ENCODE data around the gene ARMC7.
"Not testable (repeated sequence)": the region's sequence is repeated elsewhere in the genome, so short reads cannot be mapped to it uniquely, and the experiment has no call there.

The ARMC7 gene

DNA sequence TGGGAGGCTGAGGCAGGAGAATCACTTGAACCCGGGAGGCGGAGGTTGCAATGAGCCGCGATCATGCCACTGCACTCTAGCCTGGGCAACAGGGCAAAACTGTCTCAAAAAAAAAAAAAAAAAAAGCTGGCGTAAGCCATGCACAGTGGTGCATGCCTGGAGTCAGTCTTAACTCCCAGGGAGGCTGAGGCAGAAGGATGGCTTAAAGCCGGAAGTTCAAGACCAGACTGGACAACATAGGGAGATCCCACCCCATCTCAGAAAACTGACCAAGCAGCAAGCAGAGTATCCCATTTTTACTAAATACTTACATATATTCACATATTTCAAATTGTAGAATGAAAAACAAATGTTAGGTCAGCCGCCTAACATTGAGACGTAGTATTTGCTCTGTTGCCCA lies 17.2 kb downstream of the ARMC7 start:
- Mint-ChIP-seq H3K36me3 (ENCODE audit: low read depth) (peaks cover 10% of the 10 kb centered on the region), H3K4me1 (peaks cover 36% of the 10 kb centered on the region), H3K4me3 (no peak overlapping the region), H3K27ac (no peak overlapping the region), H3K27me3 (no peaks in the 10 kb centered on the region), H3K9me3 (no peaks in the 10 kb centered on the region)
- DNase-seq (no peak), ATAC-seq (no peak)

DNA sequence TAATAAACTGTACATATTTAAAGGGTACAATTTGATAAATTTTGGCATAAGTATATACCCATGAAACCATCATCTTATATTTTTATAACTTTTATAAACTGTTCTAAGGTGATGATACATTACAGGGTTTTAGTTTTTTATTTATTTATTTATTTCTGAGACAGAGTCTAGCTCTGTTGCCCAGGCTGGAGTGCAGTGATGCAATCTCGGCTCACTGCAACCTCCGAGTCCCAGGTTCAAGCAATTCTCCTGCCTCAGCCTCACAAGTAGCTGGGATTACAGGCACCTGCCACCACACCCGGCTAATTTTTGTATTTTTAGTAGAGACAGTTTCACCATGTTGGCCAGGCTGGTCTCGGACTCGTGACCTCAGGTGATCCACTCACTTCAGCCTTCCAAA lies 18.2 kb downstream of the ARMC7 start:
- not testable (repeated sequence) for H3K9me3 Mint-ChIP-seq, DNase-seq, H3K4me3 Mint-ChIP-seq, H3K27ac Mint-ChIP-seq, ATAC-seq, H3K27me3 Mint-ChIP-seq
- Mint-ChIP-seq H3K4me1 (peaks cover 41% of the 10 kb centered on the region), H3K36me3 (ENCODE audit: low read depth) (peaks cover 13% of the 10 kb centered on the region)

DNA sequence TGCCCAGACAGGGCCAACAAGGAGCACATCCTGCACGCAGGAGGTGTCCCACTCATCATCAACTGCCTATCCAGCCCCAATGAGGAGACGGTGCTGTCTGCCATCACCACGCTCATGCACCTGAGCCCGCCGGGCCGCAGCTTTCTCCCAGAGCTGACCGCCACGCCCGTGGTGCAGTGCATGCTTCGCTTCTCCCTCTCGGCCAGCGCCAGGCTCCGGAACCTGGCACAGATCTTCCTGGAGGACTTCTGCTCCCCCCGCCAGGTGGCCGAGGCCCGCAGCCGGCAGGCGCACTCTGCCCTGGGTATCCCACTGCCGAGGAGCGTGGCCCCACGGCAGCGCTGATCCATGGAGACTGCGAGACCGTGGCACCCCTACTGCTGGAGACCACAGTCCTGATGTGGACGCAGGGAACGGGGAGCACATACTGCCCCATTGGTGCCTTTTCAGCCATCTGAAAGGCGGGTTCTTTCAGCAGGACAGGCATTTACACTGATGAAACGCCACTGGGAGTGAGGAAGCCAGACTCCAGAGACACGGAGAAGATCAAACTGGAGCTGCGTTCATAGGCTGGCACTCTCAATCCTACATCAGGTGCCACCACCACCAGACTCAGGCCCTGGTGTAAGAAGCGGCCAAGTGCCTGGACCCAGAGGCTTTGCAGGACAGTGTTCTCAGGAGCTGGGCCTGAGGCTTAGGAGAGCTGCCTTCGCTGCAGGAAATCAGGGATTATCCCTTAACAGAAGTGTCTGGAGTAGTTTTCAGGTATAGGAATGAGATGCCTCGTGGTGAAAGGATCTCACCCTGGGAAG lies 19.1 kb downstream of the ARMC7 start:
- no peak overlapping the region for H3K27ac Mint-ChIP-seq
- no peaks in the 10 kb centered on the region for H3K9me3 Mint-ChIP-seq
- H3K4me3 Mint-ChIP-seq = no peak overlapping the region
- H3K27me3 Mint-ChIP-seq = no peaks in the 10 kb centered on the region
- peaks cover 13% of the 10 kb centered on the region for H3K36me3 Mint-ChIP-seq (ENCODE audit: low read depth)
- DNase-seq = no peak
- ATAC-seq = no peak
- peaks cover 36% of the 10 kb centered on the region for H3K4me1 Mint-ChIP-seq

DNA sequence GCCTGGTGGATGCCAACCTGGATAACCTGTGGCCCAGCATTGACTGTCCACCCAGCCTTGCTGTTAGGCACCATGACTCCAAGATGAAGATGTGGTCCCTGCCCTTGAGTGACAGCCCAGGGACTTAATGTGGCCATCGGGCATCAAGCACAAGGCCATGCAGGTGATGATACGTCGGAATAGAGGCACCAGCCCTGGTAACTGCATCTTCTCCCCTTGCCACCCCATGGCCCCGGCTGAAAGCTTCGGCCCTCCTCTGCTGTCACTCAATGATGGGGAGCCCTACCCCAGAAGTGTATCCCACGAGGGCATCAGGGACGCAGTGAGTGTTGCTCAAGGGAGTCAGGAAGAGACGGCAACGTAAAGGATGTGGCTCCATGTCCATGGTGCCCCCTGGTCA lies 19.8 kb downstream of the ARMC7 start:
- DNase-seq (no peak), ATAC-seq (no peak)
- no peaks in the 10 kb centered on the region for H3K9me3 Mint-ChIP-seq
- H3K4me3 Mint-ChIP-seq = peak overlapping the region; percentile 61
- H3K4me1 Mint-ChIP-seq = peaks cover 30% of the 10 kb centered on the region
- peaks cover 13% of the 10 kb centered on the region for H3K36me3 Mint-ChIP-seq (ENCODE audit: low read depth)
- no peaks in the 10 kb centered on the region for H3K27me3 Mint-ChIP-seq
- H3K27ac Mint-ChIP-seq = peak overlapping the region; percentile 56

DNA sequence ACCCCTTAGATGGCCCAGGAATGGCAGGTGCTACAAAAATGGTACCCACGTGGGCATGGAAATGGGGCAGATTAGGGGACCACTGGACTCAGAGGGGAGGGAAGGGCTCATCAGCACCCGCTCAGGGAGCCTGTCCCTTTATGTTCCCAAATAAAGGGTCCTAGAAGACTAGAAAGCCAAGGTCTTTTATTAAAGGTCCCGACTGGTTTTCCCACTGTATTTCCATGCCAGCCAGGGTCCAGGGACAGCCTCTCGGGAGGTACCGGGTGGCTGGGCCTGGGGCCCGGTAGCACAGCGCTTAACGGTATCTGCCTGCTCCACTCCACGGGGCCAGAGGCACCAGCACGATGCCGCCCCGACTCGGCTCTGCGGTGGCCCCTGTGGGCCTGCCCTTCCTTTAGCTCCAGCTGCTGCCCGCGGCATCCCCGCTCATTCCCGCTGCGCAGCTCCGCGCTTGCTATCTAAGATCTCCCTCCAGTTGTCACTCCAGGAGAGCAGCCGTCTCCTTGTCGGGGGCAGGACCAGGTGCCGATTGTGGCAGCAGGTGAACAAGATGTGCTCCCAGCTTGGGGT lies 20.4 kb downstream of the ARMC7 start:
- ATAC-seq (no peak), DNase-seq (no peak)
- Mint-ChIP-seq H3K9me3 (no peaks in the 10 kb centered on the region), H3K36me3 (ENCODE audit: low read depth) (peaks cover 15% of the 10 kb centered on the region), H3K27ac (peak overlapping the region; percentile 87), H3K4me3 (peak overlapping the region; percentile 85), H3K27me3 (no peaks in the 10 kb centered on the region), H3K4me1 (peaks cover 24% of the 10 kb centered on the region)

DNA sequence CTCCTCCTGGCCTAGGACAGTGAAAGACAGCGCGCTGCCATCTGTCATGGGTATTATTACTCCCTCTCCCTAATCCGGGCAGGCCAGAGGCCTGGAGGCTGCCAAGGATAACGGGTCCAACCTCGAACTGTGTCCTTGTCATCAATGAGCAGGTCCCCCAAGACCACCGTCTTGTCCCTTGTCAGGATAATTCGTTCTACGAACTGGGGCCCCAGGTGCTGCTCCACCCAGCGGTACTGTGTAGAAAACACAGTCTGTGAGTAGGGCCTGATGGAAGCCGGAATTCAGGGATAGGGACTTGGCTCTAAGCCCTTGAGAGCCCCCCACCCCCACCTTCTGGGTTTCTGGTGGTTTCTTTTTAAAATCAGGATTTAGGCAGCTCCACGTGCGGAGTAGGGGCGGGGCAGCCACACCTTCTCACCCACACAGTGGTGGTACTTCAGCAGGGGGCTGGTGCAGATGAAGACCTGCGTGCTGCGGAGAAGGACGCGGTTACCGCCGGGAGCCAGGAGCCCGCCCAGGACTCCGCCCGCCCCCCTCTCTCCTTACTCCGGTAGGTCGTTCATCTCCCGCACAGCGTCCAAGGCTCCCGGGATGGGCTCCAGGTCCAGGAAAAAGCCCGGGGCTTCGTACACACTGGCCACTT lies 21.0 kb downstream of the ARMC7 start:
- Mint-ChIP-seq H3K27me3 (no peaks in the 10 kb centered on the region), H3K4me3 (peak overlapping the region; percentile 85), H3K27ac (peak overlapping the region; percentile 87), H3K9me3 (no peaks in the 10 kb centered on the region), H3K36me3 (ENCODE audit: low read depth) (peaks cover 15% of the 10 kb centered on the region), H3K4me1 (peaks cover 19% of the 10 kb centered on the region)
- DNase-seq (peak; percentile 57), ATAC-seq (peak; percentile 58)

DNA sequence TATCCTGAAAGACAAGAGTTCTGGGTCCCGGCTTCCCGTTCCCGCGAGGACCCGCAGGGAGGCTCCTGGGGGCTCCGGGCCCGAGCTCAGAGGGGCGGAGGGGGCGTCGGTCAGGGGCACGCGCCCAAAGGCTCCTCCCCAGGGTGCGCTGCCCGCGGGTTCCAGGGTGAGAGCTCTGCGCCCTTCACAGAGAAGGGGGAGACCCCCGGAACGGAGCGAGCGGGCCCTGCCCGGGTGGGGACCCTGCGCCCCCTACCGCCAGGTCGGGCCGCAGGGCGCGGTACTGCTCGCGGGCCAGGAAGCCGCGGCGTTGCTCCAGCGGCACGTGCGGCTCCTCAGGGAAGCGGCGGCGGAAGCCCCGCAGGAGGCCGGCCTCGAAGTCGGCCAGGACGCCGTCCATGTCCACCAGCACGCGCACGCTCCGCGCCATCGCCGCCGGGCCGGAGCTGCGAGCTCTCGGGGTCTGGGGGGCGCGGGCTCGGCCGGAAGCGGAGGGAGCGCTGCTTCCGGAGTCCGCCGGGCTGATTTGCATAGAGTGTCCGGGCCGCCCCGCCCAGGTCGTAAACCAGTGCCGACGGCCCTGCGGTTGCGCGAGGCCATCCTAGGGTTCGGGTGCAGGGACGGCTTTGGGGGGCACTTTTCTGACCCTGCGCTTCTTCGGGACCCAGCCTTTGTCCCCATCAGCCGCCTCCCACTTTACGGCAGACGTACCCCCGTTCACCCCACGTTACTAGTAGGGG lies 21.7 kb downstream of the ARMC7 start, which contains the start of gene NT5C:
NT5C (minus strand) TSS at position 465 of the 740 bp plus-strand sequence; CDS start at position 430, 35 bp downstream.
- Mint-ChIP-seq H3K27me3 (no peaks in the 10 kb centered on the region), H3K9me3 (no peaks in the 10 kb centered on the region), H3K4me3 (peak within 1 kb of the TSS; percentile 85), H3K36me3 (ENCODE audit: low read depth) (peaks cover 17% of the 10 kb centered on the region), H3K4me1 (peaks cover 14% of the 10 kb centered on the region), H3K27ac (peak within 1 kb of the TSS; percentile 87)
- peak; percentile 84 for DNase-seq
- ATAC-seq = peak; percentile 89

DNA sequence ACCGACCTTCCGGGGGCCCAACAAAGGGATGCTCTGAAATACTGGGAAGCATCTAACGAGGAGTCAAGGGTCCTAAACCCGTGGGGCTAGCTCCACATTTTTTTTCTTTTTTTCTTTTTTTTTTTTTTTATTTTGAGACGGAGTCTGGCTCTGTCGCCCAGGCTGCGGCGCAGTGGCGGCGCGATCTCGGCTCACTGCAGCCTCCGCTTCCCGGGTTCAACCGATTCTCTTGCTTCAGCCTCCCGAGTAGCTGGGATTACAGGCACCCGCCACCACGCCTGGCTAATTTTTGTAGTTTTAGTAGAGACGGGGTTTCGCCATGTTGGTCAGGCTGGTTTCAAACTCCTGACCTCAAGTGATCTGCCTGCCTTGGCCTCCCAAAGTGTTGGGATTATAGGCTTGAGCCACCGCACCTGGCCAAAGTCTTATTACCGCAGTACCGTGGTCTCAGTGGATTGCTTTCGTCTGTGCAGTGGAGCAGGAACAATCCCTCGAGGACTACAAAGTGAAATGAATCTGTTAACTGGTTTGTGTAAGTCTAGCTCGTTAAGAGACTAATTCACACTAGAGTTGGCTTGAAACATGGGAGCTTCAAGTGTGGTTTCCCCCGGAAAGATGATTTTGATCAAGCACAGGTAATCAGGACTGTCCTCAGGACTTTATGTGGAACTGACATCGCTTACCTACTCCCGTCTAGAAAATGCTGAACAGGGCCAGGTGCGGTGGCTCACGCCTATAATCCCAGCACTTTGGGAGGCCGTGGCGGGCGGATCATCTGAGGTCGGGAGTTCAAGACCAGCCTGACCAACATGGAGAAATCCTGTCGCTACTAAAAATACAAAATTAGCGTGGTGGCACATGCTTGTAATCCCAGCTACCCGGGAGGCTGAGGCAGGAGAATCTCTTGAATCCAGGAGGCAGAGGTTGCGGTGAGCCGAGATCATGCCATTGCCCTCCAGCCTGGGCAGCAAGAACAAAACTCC lies 22.5 kb downstream of the ARMC7 start:
- Mint-ChIP-seq H3K4me1 (peaks cover 14% of the 10 kb centered on the region), H3K27ac (peak overlapping the region; percentile 87), H3K36me3 (ENCODE audit: low read depth) (peaks cover 22% of the 10 kb centered on the region), H3K4me3 (peak overlapping the region; percentile 85)
- not testable (repeated sequence) for H3K27me3 Mint-ChIP-seq, H3K9me3 Mint-ChIP-seq, DNase-seq, ATAC-seq

DNA sequence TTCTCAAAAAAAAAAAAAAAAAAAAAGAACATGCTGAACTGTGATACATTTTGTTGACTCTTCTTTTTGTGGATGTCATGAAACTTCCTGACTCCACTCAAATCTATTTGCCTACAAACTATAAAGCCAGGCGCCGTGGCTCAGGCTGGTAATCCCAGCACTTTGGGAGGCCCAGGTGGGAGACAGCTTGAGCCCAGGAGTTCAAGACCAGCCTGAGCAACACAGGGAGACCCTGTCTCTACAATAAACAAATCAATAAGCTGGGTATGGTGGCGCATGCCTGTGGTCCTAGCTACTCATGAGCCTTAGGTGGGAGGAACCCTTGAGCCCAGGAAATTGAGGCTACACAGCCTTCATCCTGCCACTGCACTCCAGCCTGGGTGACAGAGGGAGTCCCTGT lies 23.2 kb downstream of the ARMC7 start:
- no peak overlapping the region for H3K27ac Mint-ChIP-seq
- no peak overlapping the region for H3K4me3 Mint-ChIP-seq
- ATAC-seq (no peak), DNase-seq (no peak)
- H3K4me1 Mint-ChIP-seq = peaks cover 14% of the 10 kb centered on the region
- peaks cover 22% of the 10 kb centered on the region for H3K36me3 Mint-ChIP-seq (ENCODE audit: low read depth)
- H3K27me3 Mint-ChIP-seq = no peaks in the 10 kb centered on the region
- H3K9me3 Mint-ChIP-seq = no peaks in the 10 kb centered on the region

DNA sequence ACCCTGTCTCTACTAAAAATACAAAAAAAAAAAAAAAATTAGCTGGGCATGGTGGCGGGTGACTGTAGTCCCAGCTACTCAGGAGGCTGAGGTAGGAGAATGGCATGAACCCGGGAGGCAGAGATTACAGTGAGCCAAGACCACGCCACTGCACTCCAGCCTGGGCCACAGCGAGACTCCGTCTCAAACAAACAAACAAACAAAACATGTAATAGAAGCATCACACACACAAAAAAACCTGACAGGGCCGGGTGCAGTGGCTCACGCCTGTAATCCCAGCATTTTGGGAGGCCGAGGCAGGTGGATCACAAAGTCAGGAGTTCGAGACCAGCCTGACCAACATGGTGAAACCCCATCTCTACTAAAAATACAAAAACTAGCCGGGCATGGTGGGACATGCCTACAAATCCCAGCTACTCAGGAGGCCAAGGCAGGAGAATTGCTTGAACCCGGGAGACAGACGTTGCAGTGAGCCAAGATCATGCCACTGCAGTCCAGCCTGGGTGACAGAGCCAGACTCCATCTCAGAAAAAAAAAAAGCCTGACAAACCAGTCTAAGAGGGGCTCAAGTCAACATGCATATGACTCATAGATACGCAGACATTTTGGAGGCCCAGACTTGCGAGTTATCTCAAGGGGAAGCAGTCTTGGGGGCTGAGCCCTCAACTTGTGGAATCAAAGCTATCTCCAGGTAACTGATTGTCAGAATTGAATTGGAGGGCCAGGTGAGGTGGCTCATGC lies 24.0 kb downstream of the ARMC7 start:
- ATAC-seq, DNase-seq, H3K4me3 Mint-ChIP-seq, H3K27me3 Mint-ChIP-seq, H3K9me3 Mint-ChIP-seq, H3K27ac Mint-ChIP-seq: not testable (repeated sequence)
- Mint-ChIP-seq H3K36me3 (ENCODE audit: low read depth) (peaks cover 25% of the 10 kb centered on the region), H3K4me1 (peaks cover 14% of the 10 kb centered on the region)

DNA sequence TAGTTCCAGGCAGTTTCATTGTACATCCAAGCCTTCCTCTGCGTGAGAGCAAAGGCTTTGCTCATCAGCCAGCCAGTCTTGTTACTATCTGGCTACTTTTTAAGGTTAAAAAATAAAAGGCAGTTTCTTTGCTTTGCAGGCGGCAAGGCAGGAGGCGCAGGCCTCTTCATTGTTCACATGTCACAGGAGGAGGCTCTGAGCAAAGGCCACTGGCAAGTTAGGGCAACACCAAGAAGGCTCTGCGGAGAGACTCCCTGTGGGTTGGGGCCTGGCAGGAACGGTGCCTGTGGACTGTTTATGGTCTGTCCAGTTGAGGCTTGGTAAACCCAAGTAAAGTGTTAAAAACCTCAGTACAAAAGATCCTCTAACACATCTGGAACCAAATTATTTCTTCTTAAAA lies 25.7 kb downstream of the ARMC7 start:
- Mint-ChIP-seq H3K4me3 (no peak overlapping the region), H3K36me3 (ENCODE audit: low read depth) (peaks cover 28% of the 10 kb centered on the region)

DNA sequence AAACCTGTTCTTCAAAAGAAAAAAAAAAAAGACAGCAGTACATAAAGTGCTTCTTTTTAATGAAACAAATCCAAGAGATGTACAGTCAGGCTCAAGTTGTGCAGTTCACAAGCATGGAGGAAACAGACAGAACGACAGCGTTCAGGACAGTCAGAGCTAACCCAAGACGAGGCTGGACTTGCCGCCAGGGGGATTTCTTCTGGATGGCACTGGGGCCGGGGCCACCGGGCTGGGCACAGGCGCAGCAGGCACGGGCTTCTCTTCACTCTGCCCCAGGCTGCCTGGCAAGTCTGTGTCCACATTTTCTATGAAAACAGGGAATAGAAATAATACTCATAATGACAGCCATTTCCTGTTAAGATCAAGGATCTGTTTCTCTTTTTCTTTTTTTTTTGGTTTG lies 26.2 kb downstream of the ARMC7 start:
- Mint-ChIP-seq H3K4me3 (no peak overlapping the region), H3K27me3 (no peaks in the 10 kb centered on the region), H3K9me3 (no peaks in the 10 kb centered on the region), H3K27ac (peak overlapping the region; percentile 75), H3K36me3 (ENCODE audit: low read depth) (peaks cover 29% of the 10 kb centered on the region), H3K4me1 (peaks cover 11% of the 10 kb centered on the region)
- DNase-seq (no peak), ATAC-seq (no peak)

More for the DNA sequence above, 25.7 kb downstream of the ARMC7 start:
- H3K27ac Mint-ChIP-seq = peak overlapping the region; percentile 75
- no peak for ATAC-seq
- H3K27me3 Mint-ChIP-seq = no peaks in the 10 kb centered on the region
- DNase-seq = no peak
- peaks cover 9% of the 10 kb centered on the region for H3K4me1 Mint-ChIP-seq
- H3K9me3 Mint-ChIP-seq = no peaks in the 10 kb centered on the region

DNA sequence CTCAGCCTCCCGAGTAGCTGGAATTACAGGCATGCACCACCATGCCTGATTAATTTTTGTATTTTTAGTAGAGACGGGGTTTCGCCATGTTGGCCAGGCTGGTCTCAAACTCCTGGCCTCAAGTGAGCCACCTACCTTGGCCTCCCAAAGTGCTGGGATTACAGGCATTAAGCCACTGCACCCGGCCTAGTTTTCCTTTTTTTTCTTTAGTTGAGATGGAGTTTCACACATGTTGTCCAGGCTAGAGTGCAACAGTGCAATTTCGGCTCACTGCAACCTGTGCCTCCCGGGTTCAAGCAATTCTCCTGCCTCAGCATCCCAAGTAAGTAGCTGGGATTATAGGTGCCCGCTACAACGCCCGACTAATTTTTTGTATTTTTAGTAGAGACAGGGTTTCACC lies 28.0 kb downstream of the ARMC7 start:
- Mint-ChIP-seq H3K36me3 (ENCODE audit: low read depth) (peaks cover 38% of the 10 kb centered on the region), H3K4me1 (peaks cover 14% of the 10 kb centered on the region)
- not testable (repeated sequence) for H3K4me3 Mint-ChIP-seq, H3K27me3 Mint-ChIP-seq, H3K9me3 Mint-ChIP-seq, H3K27ac Mint-ChIP-seq, ATAC-seq, DNase-seq
